Activated CD4-positive, alpha-beta T cell treated with anti-CD3 and anti-CD28 coated beads, Interleukin-2, amount 50 U/mL, for 48 hours (primary cell): ENCODE measurements around the gene PRPS1.
"Not testable (repeated sequence)": the region's sequence is repeated elsewhere in the genome, so short reads cannot be mapped to it uniquely, and the experiment has no call there.

Source experiments
- DNase-seq, 2 experiments: peaks; one replicate each; pipeline ENCODE4 v3.0.0-alpha.2; 2020

PRPS1 gene

GRCh38 chrX:107627838-107628661 lies at the start of gene PRPS1:
TSS of gene PRPS1 (plus strand) at chrX:107628510. CDS start at chrX:107628629, 119 bp downstream.
- peak; percentile 84 to 89 for DNase-seq

GRCh38 chrX:107579956-107580355 lies 48.4 kb upstream of the PRPS1 start:
- DNase-seq = no peak

- DNase-seq = no peak
Measured at GRCh38 chrX:107581923-107582322, 46.4 kb upstream of the PRPS1 start.

- DNase-seq = no peak
Measured at GRCh38 chrX:107589243-107589642, 39.1 kb upstream of the PRPS1 start.

- no peak for DNase-seq
Measured at GRCh38 chrX:107596651-107597050, 31.7 kb upstream of the PRPS1 start.

GRCh38 chrX:107597264-107597663 lies 31.0 kb upstream of the PRPS1 start:
- DNase-seq = no peak

- DNase-seq = no peak
Measured at GRCh38 chrX:107597791-107598190, 30.5 kb upstream of the PRPS1 start.

- DNase-seq = no peak
Measured at GRCh38 chrX:107599450-107599861, 28.9 kb upstream of the PRPS1 start.

- DNase-seq = no peak
Measured at GRCh38 chrX:107600366-107600765, 27.9 kb upstream of the PRPS1 start.

GRCh38 chrX:107601326-107601725 lies 27.0 kb upstream of the PRPS1 start:
- DNase-seq = no peak

- DNase-seq = no peak
Measured at GRCh38 chrX:107601759-107602158, 26.6 kb upstream of the PRPS1 start.

GRCh38 chrX:107602694-107603239 lies 25.5 kb upstream of the PRPS1 start:
- no peak for DNase-seq

- no peak for DNase-seq
Measured at GRCh38 chrX:107603429-107604159, 24.7 kb upstream of the PRPS1 start.

GRCh38 chrX:107609061-107609460 lies 19.2 kb upstream of the PRPS1 start:
- not testable (repeated sequence) for DNase-seq

- no peak for DNase-seq
Measured at GRCh38 chrX:107610667-107611066, 17.6 kb upstream of the PRPS1 start.

GRCh38 chrX:107619885-107620322 lies 8.4 kb upstream of the PRPS1 start:
- DNase-seq = no peak

- no peak for DNase-seq
Measured at GRCh38 chrX:107624893-107625292, 3.4 kb upstream of the PRPS1 start.

GRCh38 chrX:107625739-107626138 lies 2.6 kb upstream of the PRPS1 start:
- no peak for DNase-seq

GRCh38 chrX:107626481-107626880 lies 1.8 kb upstream of the PRPS1 start:
- DNase-seq = no peak

- no peak for DNase-seq
Measured at GRCh38 chrX:107626916-107627315, 1.4 kb upstream of the PRPS1 start.

GRCh38 chrX:107628662-107629539 lies 591 bp downstream of the PRPS1 start:
- peak; percentile 43 to 48 for DNase-seq

- DNase-seq = no peak
Measured at GRCh38 chrX:107629540-107629909, 1.2 kb downstream of the PRPS1 start.
